Measurements from ENCODE around the gene GRIK1.

DNA sequence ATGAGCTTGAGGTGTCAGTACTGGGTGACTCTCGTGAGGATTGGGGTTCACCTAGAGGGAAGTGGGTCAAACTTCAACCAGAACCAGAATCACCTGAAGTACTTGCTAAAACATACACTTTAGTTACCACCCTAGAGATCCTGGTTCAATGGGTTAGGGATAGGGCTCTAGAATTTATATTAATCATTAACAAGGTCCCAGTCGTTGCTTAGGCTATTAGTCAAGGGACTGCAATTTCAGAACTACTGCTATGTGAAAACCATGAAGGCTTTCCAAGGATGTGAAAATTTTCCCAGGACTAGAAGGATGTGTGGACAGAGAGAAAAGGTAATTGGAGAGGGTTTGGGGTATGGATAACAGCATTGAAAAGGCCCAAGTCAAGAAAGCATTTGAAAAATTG is 162.6 kb downstream of the GRIK1 start:
- TF ChIP-seq CTCF (IDR thresholded peaks at IDR 0.05) (no peak), HMGXB4 (CRISPR knock-in tag; IDR thresholded peaks at IDR 0.05) (no peak), RELA (CRISPR knock-in tag; IDR thresholded peaks at IDR 0.05; ENCODE audit: borderline replicate concordance) (no peak), FOXK1 (CRISPR knock-in tag; IDR thresholded peaks at IDR 0.05) (no peak), NR2C2 (CRISPR knock-in tag; IDR thresholded peaks at IDR 0.05) (no peak), ERG (CRISPR knock-in tag; IDR thresholded peaks at IDR 0.05) (no peak)
- TF ChIP-seq, protein P1, sequence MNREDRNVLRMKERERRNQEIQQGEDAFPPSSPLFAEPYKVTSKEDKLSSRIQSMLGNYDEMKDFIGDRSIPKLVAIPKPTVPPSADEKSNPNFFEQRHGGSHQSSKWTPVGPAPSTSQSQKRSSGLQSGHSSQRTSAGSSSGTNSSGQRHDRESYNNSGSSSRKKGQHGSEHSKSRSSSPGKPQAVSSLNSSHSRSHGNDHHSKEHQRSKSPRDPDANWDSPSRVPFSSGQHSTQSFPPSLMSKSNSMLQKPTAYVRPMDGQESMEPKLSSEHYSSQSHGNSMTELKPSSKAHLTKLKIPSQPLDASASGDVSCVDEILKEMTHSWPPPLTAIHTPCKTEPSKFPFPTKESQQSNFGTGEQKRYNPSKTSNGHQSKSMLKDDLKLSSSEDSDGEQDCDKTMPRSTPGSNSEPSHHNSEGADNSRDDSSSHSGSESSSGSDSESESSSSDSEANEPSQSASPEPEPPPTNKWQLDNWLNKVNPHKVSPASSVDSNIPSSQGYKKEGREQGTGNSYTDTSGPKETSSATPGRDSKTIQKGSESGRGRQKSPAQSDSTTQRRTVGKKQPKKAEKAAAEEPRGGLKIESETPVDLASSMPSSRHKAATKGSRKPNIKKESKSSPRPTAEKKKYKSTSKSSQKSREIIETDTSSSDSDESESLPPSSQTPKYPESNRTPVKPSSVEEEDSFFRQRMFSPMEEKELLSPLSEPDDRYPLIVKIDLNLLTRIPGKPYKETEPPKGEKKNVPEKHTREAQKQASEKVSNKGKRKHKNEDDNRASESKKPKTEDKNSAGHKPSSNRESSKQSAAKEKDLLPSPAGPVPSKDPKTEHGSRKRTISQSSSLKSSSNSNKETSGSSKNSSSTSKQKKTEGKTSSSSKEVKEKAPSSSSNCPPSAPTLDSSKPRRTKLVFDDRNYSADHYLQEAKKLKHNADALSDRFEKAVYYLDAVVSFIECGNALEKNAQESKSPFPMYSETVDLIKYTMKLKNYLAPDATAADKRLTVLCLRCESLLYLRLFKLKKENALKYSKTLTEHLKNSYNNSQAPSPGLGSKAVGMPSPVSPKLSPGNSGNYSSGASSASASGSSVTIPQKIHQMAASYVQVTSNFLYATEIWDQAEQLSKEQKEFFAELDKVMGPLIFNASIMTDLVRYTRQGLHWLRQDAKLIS (CRISPR knock-in tag; IDR thresholded peaks at IDR 0.05; ENCODE audit: borderline replicate concordance), result no peak
- TF ChIP-seq, protein P2, sequence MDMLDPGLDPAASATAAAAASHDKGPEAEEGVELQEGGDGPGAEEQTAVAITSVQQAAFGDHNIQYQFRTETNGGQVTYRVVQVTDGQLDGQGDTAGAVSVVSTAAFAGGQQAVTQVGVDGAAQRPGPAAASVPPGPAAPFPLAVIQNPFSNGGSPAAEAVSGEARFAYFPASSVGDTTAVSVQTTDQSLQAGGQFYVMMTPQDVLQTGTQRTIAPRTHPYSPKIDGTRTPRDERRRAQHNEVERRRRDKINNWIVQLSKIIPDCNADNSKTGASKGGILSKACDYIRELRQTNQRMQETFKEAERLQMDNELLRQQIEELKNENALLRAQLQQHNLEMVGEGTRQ (CRISPR knock-in tag; IDR thresholded peaks at IDR 0.05), result no peak
- TF ChIP-seq, protein P3, sequence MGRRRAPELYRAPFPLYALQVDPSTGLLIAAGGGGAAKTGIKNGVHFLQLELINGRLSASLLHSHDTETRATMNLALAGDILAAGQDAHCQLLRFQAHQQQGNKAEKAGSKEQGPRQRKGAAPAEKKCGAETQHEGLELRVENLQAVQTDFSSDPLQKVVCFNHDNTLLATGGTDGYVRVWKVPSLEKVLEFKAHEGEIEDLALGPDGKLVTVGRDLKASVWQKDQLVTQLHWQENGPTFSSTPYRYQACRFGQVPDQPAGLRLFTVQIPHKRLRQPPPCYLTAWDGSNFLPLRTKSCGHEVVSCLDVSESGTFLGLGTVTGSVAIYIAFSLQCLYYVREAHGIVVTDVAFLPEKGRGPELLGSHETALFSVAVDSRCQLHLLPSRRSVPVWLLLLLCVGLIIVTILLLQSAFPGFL (CRISPR knock-in tag; IDR thresholded peaks at IDR 0.05; ENCODE audit: borderline replicate concordance), result no peak
- TF ChIP-seq, protein P4, sequence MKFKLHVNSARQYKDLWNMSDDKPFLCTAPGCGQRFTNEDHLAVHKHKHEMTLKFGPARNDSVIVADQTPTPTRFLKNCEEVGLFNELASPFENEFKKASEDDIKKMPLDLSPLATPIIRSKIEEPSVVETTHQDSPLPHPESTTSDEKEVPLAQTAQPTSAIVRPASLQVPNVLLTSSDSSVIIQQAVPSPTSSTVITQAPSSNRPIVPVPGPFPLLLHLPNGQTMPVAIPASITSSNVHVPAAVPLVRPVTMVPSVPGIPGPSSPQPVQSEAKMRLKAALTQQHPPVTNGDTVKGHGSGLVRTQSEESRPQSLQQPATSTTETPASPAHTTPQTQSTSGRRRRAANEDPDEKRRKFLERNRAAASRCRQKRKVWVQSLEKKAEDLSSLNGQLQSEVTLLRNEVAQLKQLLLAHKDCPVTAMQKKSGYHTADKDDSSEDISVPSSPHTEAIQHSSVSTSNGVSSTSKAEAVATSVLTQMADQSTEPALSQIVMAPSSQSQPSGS (CRISPR knock-in tag; IDR thresholded peaks at IDR 0.05; ENCODE audit: borderline replicate concordance, low read depth), result no peak
